SU-DHL-6 (cell line): ENCODE results near the gene KRTAP10-11.

Experiments used
- H2AFZ ChIP-seq: fragments of 200-600 bp; sonication (generic); 2 replicates; pipeline ENCODE4 v1.6.1; 2014; ENCODE audit warnings: low read depth, mild to moderate bottlenecking, moderate library complexity, mixed read lengths, antibody characterized with exemption, low read length; ENCODE audit not compliant: severe bottlenecking
- H3F3A ChIP-seq: fragments of 200-600 bp; shearing (Covaris generic); 2 replicates; pipeline ENCODE4 v1.6.0; 2016; ENCODE audit warnings: antibody characterized with exemption, mild to moderate bottlenecking; ENCODE audit not compliant: insufficient read depth
- H3K27ac ChIP-seq: fragments of 200-600 bp; sonication (generic); 2 replicates; pipeline ENCODE4 v1.5.1; 2016; ENCODE audit warnings: low read depth, mild to moderate bottlenecking, low read length, moderate library complexity, mixed read lengths
- H3K27me3 ChIP-seq: fragments of 200-600 bp; sonication (generic), shearing (Covaris generic); 2 replicates; pipeline ENCODE4 v1.6.0; 2014; ENCODE audit warnings: mild to moderate bottlenecking, low read length
- H3K36me3 ChIP-seq: fragments of 200-600 bp; sonication (generic); 2 replicates; pipeline ENCODE4 v1.6.1; 2014; ENCODE audit warnings: mild to moderate bottlenecking, low read length, mixed read lengths
- H3K4me2 ChIP-seq: fragments of 300-600, 200-600 bp; shearing (Covaris generic), sonication (generic); 2 replicates; pipeline ENCODE4 v1.6.0; 2014; ENCODE audit warnings: low read length, low read depth, mild to moderate bottlenecking; ENCODE audit not compliant: poor library complexity, severe bottlenecking
- H3K4me3 ChIP-seq: fragments of 200-600 bp; sonication (generic); 2 replicates; pipeline ENCODE4 v1.5.1; 2014; ENCODE audit warnings: antibody characterized with exemption, low read length, mild to moderate bottlenecking, mixed read lengths; ENCODE audit not compliant: insufficient read depth, poor library complexity, severe bottlenecking
- H3K79me2 ChIP-seq: fragments of 200-600 bp; sonication (generic); 2 replicates; pipeline ENCODE4 v1.6.1; 2014; ENCODE audit warnings: mild to moderate bottlenecking, low read length, moderate library complexity; ENCODE audit not compliant: insufficient read depth
- H3K9ac ChIP-seq: fragments of 200-600 bp; sonication (generic); 2 replicates; pipeline ENCODE4 v1.7.0; 2014; ENCODE audit warnings: mild to moderate bottlenecking, low read length
- H3K9me2 ChIP-seq: fragments of 200-600 bp; sonication (generic); replicated peaks from 2 replicates; pipeline ENCODE4 v1.6.1; 2014; ENCODE audit warnings: low read length; ENCODE audit not compliant: insufficient read depth
- H3K9me3 ChIP-seq: fragments of 200-600 bp; sonication (generic); 2 replicates; pipeline ENCODE4 v1.6.1; 2014; ENCODE audit warnings: low read length, mixed read lengths; ENCODE audit not compliant: insufficient read depth
- H4K20me1 ChIP-seq: fragments of 200-600 bp; sonication (generic); 2 replicates; pipeline ENCODE4 v1.6.1; 2014; ENCODE audit warnings: low read depth, mild to moderate bottlenecking, antibody characterized with exemption, low read length, moderate library complexity, mixed read lengths
- EZH2phosphoT487 ChIP-seq: fragments of 200-600 bp; sonication (generic), shearing (Covaris generic); conservative IDR thresholded peaks from 2 replicates; pipeline ENCODE4 v1.6.1; 2018; ENCODE audit warnings: mild to moderate bottlenecking, antibody characterized with exemption, low read length, moderate library complexity, mixed read lengths
- TF ChIP-seq, protein P1 (sequence below): fragments of 200-600 bp; sonication (generic); IDR thresholded peaks from one replicate; pipeline ENCODE4 v1.5.1; 2017; ENCODE audit warnings: antibody characterized with exemption, mild to moderate bottlenecking, low read length, moderate library complexity; ENCODE audit not compliant: insufficient read depth, poor library complexity, severe bottlenecking

KRTAP10-11 gene

DNA sequence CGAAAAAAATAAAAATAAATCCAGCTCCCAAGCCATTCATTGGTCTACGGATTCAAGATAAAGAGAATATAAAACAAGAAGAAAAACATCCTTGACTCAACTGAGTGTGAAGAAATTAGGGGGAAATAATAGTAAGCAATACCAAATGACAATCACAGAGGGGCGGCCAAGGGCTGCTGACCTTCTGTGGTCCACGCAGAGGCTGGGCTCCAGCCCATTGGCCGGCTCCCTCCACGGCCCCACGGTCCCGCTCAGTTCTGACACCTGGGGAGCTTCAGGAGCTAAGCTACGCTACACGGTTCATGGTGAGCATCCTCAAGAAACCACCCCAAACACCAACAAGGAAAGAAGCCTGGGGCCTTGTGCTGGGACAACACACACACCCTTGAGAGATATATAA is 50.4 kb downstream of the KRTAP10-11 start:
- Histone ChIP-seq H2AFZ (no peak overlapping the region), H4K20me1 (no peaks in the 10 kb centered on the region), H3K36me3 (no peaks in the 10 kb centered on the region), H3K4me2 (no peak overlapping the region), H3F3A (no peaks in the 10 kb centered on the region), H3K79me2 (no peaks in the 10 kb centered on the region), H3K9me3 (no peaks in the 10 kb centered on the region), H3K27ac (no peak overlapping the region), H3K4me3 (no peak overlapping the region), H3K9me2 (no peaks in the 10 kb centered on the region), H3K27me3 (no peaks in the 10 kb centered on the region), H3K9ac (no peak overlapping the region)
- TF ChIP-seq, protein P1, sequence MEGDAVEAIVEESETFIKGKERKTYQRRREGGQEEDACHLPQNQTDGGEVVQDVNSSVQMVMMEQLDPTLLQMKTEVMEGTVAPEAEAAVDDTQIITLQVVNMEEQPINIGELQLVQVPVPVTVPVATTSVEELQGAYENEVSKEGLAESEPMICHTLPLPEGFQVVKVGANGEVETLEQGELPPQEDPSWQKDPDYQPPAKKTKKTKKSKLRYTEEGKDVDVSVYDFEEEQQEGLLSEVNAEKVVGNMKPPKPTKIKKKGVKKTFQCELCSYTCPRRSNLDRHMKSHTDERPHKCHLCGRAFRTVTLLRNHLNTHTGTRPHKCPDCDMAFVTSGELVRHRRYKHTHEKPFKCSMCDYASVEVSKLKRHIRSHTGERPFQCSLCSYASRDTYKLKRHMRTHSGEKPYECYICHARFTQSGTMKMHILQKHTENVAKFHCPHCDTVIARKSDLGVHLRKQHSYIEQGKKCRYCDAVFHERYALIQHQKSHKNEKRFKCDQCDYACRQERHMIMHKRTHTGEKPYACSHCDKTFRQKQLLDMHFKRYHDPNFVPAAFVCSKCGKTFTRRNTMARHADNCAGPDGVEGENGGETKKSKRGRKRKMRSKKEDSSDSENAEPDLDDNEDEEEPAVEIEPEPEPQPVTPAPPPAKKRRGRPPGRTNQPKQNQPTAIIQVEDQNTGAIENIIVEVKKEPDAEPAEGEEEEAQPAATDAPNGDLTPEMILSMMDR = no peak
- TF ChIP-seq EZH2phosphoT487 = no peak
